Nucleus accumbens (tissue), 56 donors: Measurements from ENCODE around the gene CDT1.

ENCODE experiments used
- DNase-seq, 56 donors: peaks; one replicate each; lab custom pipeline; 2025; lab: John Stamatoyannopoulos, UW

The CDT1 gene

DNA sequence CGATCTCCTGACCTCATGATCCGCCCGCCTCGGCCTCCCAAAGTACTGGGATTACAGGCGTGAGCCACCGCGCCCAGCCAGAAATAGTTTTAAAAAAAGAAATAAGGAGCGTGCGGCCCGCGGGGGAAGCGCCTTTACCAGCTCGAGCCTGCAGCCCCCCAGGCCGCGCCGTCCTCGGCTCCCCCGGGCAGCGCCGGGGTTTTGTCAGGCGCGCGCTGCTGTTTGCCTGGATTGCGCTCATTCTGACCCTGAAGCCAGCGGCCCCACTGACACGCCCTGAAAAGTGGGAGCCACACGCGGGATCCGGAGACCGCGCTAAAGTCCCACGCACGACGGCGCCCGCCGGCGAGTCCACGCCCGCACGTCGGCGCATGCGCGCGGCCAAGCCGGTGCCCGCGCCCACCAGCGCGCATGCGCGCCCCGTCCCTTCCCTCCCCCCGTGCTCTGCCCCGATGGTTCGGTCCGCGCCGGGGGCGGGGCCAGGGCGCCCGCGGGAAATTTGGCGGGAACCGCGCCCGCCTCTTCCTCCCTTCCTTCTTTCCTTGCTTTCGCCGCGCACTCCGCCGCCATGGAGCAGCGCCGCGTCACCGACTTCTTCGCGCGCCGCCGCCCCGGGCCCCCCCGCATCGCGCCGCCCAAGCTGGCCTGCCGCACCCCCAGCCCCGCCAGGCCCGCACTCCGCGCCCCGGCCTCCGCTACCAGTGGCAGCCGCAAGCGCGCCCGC, at the start of gene CDT1:
TSS of gene CDT1 (plus strand) at position 526 of the 724 bp plus-strand sequence. CDS start at position 569, 43 bp downstream.
- DNase-seq: peak in 49 of 56 donors; percentile 24 to 84 (median 68)

- no peak for DNase-seq
Observed at GRCh38 chr16:88754109-88754911, 49.3 kb upstream of the CDT1 start.

GRCh38 chr16:88754912-88755744, 48.5 kb upstream of the CDT1 start:
- DNase-seq: peak in 6 of 56 donors; percentile 4 to 42 (median 14)

- peak in 1 of 56 donors; percentile 13 for DNase-seq
Observed at GRCh38 chr16:88755745-88756443, 47.7 kb upstream of the CDT1 start.

GRCh38 chr16:88758227-88758943, 45.2 kb upstream of the CDT1 start:
- no peak for DNase-seq

GRCh38 chr16:88758944-88759244, 44.7 kb upstream of the CDT1 start:
- DNase-seq: no peak

DNA sequence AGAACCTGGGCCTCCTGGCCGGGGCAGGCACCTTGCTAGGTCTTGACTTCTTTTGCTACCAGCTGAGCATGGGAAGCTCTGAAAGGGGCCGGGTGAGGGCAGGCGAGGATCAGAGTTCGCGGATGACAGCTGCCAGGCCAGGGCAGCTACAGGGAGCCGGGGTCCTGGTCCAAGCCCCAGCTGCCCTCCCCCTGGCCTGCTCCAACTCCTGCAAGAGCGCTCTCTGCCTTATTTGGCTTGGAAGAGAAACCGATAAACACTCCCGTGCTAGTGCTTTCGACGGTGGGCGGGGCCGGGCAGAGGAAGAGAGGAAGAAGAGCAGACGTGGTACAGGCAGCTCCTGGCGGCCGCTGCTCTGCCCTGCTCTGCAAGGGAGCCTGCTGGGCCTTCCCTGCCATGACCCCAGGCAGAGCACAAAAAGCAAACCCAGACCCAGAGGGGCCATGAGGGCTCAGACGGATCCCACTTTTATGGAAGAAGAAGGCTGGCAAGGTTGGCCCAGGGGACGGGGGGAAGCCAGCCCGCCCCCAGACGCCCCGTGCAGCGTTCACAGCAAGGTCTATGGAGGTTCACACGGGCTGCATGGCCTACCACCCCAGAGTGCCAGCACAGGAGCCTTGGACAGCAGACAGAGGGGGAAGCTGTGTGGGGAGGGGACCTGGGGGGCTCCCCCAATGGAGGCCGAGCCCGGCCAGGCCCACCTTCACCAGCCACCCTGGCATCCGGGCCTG, 44.2 kb upstream of the CDT1 start:
- no peak for DNase-seq

- DNase-seq: no peak
Observed at GRCh38 chr16:88759976-88760350, 43.6 kb upstream of the CDT1 start.

GRCh38 chr16:88760424-88761142, 43.0 kb upstream of the CDT1 start:
- DNase-seq: no peak

- no peak for DNase-seq
Observed at GRCh38 chr16:88761143-88761534, 42.5 kb upstream of the CDT1 start.

GRCh38 chr16:88761830-88762229, 41.8 kb upstream of the CDT1 start:
- no peak for DNase-seq

DNA sequence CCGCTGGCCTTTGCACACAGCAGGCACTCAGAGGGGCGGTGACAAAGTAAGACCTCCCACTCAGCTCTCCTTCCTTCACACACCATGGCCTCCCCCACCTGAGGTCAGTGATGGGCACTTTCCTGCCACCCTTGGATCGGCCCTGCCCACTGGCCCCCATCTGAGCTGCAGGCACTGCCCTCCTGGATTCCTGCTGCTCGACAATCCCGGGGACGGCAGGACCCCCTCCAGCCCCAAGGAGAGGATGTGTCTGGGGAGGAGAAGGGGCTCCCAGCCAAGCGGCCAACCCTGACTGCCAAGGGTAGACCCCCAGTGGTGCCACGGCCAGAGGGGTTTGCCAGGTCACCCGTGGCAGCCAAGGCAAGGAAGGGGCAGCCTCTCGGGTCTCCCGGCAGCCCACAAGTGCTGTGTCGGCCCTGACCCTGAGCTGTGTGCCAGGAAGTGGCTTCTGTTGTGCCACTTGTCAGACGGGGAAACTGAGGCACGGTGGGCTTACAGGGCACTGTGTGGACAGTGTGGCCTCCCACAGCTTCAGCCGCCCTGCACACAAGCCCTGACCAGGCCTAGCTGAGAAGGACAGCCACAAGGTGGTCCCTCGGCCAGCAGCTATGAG, 41.2 kb upstream of the CDT1 start:
- DNase-seq: no peak

- no peak for DNase-seq
Observed at GRCh38 chr16:88762941-88763340, 40.6 kb upstream of the CDT1 start.

DNA sequence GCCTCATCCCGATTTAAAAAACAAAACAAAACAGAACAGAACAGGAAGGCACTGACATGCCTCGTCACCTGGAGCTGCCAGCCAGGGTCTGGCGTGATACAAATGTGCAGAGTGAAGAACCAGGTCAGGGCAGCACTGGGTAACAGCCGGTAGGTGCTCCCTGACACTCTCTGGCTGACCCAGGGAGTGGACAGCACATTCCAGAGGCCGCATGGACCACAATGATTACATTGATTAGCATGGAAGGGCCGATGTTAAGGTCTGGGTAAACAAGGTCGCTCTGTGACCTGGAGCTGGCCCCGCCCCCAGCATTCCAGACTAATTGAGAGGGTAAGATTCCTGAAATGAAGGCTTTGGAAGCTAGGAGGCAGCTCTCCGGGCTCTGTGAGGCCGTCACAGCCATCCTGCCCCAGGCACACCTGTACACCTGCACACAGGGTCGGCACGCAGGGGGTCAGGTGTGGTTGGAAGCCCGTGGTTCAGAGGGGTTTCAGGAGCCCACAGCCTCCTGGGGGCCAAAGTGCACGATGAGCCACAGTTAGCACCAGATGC, 40.0 kb upstream of the CDT1 start:
- no peak for DNase-seq

DNA sequence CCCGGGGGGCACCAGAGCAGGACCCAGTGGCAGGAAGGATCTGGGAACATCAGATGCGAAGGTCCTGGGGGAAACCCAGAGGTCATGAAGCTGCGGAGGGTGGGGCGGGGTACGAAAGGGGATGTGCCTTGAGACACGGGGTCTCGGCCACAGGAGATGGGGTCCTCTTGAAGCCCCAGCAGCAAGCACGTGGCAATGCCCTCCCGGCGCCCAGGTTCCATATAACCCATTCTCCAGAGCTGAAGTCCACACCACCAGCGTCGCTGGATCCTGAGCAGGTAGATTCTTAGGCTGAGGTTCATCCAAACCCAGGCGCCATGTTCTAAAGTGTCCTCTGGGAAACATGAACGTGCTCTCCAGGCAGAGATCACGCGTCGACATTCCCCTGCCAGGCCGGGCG, 39.5 kb upstream of the CDT1 start:
- DNase-seq: no peak

- DNase-seq: no peak
Observed at GRCh38 chr16:88764913-88765349, 38.7 kb upstream of the CDT1 start.

- DNase-seq: no peak
Observed at GRCh38 chr16:88766975-88767374, 36.6 kb upstream of the CDT1 start.
